Cardiac septum (tissue), 1 donor: ENCODE data around the gene H3-3A. TPM values are rescaled to one million over a fixed set of nuclear protein-coding genes. Genes with fewer than 3 reads are reported as not detected.
"Not testable (repeated sequence)": the region's sequence is repeated elsewhere in the genome, so short reads cannot be mapped to it uniquely, and the experiment has no call there.

Experiments
- DNase-seq: peaks from one replicate; pipeline ENCODE4 v3.0.0-alpha.2; 2020; ENCODE audit warnings: low spot score
- intact Hi-C: fragments of 100-400 bp; cut with DNase I; formaldehyde crosslinking; loops from one replicate; pipeline ENCODE4 v1.14.0; 2022
- total RNA-seq: library from RNA; stranded (reverse); fragmentation: NEBNext Ultra II Directional; extraction: Animal tissue kit (Norgen Biotek cat#: 25700); gene quantifications from one replicate; pipeline ENCODE4 v1.2.1, GENCODE V29; 2021
- donor health status: DM: no; HTN: no; CAD: no.

H3-3A gene
- total RNA-seq, 1 donor from 2014 or later: 311 TPM

GRCh38 chr1:226076378-226076777, 13.9 kb downstream of the H3-3A start:
- intact Hi-C loops: no loop called here
- DNase-seq: no peak

- no peak for DNase-seq
- intact Hi-C loops: no loop called here
Measured at GRCh38 chr1:226078374-226078773, 15.9 kb downstream of the H3-3A start.

GRCh38 chr1:226082587-226082917, 20.0 kb downstream of the H3-3A start:
- intact Hi-C loops: loop anchor here (5.0 kb wide), 1 partner anchor 40 kb away; no protein-coding TSS in a partner anchor
- no peak for DNase-seq

- DNase-seq: peak; percentile 84
- intact Hi-C loops: loop anchor here (5.0 kb wide), 1 partner anchor 39 kb away; no protein-coding TSS in a partner anchor
Measured at GRCh38 chr1:226082959-226083301, 20.4 kb downstream of the H3-3A start.

- DNase-seq: peak; percentile 96
- intact Hi-C loops: loop anchor here (5.0 kb wide), 1 partner anchor 39 kb away; no protein-coding TSS in a partner anchor
Measured at GRCh38 chr1:226083302-226084101, 21.0 kb downstream of the H3-3A start.

GRCh38 chr1:226085675-226086285, 23.3 kb downstream of the H3-3A start:
- DNase-seq: no peak
- intact Hi-C loops: no loop called here

GRCh38 chr1:226086776-226087175, 24.3 kb downstream of the H3-3A start:
- DNase-seq: no peak
- intact Hi-C loops: no loop called here

- intact Hi-C loops: no loop called here
- DNase-seq: no peak
Measured at GRCh38 chr1:226091461-226091860, 28.9 kb downstream of the H3-3A start.

- intact Hi-C loops, DNase-seq: not testable (repeated sequence)
Measured at GRCh38 chr1:226092048-226092820, 29.7 kb downstream of the H3-3A start.

- intact Hi-C loops: no loop called here
- DNase-seq: no peak
Measured at GRCh38 chr1:226092965-226093364, 30.4 kb downstream of the H3-3A start.

- no peak for DNase-seq
- intact Hi-C loops: no loop called here
Measured at GRCh38 chr1:226093621-226094020, 31.1 kb downstream of the H3-3A start.

- peak; percentile 56 for DNase-seq
- intact Hi-C loops: no loop called here
Measured at GRCh38 chr1:226094451-226094850, 31.9 kb downstream of the H3-3A start.

- DNase-seq: peak; percentile 53
- intact Hi-C loops: no loop called here
Measured at GRCh38 chr1:226095286-226095685, 32.8 kb downstream of the H3-3A start.

GRCh38 chr1:226097866-226098625, 35.5 kb downstream of the H3-3A start:
- DNase-seq: no peak
- intact Hi-C loops: no loop called here

GRCh38 chr1:226098870-226099835, 36.6 kb downstream of the H3-3A start:
- DNase-seq: no peak

GRCh38 chr1:226100436-226101391, 38.2 kb downstream of the H3-3A start:
- intact Hi-C loops: no loop called here
- no peak for DNase-seq

More at GRCh38 chr1:226098870-226099835, 36.6 kb downstream of the H3-3A start:
- intact Hi-C loops: no loop called here

GRCh38 chr1:226104671-226105121, 42.2 kb downstream of the H3-3A start:
- no peak for DNase-seq
- intact Hi-C loops: no loop called here
